ENCODE data around the gene CRHR2.
"Not testable (repeated sequence)": the region's sequence is repeated elsewhere in the genome, so short reads cannot be mapped to it uniquely, and the experiment has no call there.

The CRHR2 gene

DNA sequence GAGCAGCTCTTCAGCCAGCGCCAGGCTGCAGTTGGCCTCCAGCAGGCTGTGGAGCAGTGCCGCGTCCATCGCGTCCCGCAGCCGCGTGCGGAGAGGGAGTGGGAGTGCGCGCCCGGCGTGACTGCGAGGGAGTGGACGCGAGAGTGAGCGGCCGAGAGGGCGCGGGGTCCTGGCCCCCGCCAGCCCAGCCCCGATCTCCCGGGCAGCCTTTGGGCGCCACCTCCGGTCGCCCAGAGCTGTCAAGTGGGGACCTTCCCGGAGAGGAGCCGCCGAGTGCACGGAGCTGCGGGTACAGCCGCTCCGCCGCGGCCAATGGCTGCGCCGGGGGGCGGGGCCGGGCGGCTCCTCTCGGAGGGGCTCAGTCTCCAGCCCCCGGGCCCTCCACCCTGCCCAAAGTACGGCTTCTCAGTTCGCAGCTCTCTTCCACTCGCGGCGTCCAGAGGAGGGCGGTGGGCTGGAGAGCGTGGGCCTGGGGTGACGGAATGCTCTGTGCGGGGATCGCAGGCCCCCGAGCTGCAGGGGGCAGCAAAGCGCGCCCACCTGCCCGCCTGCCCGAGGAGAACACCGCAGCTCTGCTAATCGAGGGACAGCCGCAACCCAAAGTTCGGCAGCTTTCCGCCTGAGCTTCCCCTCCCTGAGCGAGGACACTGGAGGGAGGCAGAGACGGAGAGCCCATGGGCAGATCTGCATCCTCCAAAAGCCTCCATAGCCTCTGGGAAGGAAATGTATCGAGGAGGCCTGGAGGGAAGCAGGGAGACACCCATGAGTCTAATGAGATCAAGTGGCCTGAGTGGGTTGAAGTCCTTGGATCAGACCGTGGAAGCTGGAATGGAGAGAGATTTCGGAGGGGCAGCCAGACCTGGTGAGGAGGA is at the start of gene CRHR2:
Gene CRHR2 (minus strand): TSS at position 245 of the 872 bp plus-strand sequence. CDS start 176 bp downstream, at position 69.
- peak; percentile 27 for DNase-seq

DNA sequence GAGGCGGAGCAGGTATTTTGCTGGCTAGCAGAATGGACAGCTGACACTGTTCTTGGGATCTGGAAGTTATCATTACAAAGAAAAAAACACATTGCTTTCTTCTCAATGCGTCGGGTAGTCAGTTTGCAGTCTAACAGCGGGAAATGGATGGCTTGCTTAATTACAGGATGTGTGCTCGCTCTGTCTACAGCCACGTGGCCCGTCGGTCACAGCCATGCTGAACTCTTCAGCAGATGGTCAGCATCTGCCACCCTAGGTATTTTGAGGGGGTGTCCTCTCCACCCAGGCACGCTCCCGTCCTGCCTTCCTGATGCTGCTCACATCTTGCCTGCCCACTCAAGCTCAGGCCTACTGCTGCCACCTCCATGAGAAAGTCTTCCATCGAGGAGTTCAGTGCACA is 49.3 kb upstream of the CRHR2 start:
- no peak for DNase-seq

DNA sequence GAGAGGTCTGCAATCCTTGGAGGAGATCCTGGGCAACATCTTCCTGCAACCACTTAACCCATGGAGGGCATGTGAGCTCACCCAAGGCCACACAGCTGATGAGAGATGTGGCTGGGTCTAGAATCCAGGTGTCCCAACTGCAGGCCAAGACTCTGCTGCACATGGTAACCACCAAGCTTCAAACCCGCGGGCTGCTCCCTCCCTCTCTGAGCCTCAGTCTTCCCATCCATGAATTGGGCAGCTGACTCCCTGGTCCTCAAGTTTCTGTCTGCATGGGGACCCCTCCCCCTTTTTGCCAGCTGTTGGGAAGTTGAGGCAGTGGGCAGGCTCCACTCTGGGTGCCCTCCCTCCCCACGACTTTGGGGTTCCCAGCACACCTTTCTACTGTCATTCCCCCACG is 48.7 kb upstream of the CRHR2 start:
- no peak for DNase-seq

DNA sequence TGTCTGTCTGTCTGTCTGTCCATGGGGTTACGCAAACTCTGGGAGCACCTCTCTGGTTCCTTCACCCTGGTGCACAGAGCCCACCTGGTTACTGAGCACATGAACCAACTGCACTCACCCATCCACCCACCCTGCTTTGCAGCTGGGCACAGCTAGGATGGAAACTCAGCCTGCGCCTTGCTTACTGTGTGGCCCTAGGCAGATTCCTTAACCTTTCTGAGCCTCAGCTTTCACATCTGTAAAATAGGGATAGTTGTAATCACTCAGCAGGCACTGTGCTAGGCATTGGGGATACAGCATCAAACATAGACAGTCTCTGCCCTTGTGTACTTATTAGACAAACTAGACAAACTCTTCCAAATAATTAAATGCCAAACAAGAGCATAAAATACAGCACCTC is 47.8 kb upstream of the CRHR2 start:
- DNase-seq = no peak

DNA sequence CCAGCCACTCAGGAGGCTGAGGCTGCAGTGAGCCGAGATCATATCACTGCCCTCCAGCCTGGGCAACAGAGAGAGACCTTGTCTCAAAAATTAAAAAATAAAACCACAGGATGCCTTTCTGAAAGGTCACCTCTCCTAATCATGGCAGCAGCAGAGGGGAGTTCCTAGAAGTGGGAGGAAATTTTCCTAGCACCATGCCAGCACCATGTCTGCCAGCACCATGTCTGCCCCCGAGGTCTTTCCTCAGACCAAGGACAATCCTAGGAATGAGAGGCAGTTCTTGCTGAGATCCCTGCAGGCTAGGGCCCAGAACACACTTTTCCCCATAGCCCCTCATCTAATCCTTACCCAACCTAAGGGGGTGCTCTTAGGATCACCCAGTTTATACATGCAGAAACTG is 47.4 kb upstream of the CRHR2 start:
- no peak for DNase-seq

DNA sequence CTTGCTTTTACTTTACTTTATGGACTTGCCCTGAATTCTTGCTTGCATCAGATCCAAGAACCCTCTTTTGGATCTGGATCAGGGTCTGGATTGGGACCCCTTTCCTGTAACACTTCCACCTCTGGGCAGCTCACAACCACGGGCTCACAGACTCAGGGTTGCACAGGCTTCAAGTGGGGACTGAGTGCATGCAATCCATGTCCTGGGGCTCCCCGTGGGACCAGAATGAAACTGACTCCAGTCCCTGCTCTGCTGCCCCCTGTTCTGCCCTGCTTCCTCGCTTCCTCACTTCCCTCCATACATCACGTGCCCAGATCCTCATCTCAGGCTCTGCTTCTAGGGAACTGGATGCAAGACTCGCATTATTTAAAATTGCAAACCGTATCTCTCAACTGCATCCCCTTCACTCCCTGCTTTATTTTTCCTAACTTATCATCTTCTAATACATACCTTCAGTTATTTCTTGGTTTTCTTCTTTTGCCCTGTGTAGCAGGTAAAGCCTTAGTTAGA is 46.4 kb upstream of the CRHR2 start:
- no peak for DNase-seq

DNA sequence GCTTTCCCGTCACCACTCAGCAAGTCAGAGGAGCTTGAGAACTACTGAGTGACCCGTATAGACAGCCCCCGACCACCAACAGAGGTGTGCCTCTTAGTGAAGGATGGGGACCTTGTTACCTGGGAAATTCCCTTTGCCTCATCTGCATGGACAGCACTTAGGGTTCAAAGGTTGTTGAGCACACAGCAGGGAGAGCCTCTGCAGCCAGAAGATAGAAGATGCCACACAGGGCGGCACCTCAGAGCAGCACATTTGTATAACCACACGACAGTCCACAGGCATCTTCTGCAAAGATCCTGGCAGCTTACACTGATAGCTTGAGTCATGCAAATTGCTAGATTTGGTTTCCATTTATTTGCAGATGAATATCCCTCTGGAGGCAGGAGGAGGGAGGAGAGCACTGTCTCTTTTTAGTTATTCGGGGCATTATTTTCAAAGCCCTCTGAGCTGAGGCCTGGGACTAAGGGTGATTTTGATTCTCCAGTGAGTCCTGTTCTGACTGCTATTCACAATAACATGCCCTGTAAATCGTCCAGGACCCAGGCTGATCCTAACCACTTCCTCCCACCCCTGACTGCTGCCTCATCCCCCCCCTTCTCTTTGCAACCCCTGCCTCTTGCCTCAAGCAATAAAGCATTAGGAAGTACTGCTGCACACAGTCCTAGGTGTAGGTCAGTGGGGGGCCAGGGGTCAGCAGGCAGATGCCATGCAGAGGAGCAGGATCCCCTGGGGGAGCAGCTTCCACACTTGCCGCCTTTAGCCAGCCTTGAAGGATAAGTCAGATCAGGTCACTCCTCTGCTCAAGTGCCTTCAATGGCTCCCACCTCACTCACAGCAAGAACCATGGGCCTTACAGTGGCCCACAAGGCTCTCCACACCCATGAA is 45.0 kb upstream of the CRHR2 start:
- DNase-seq = peak; percentile 70

DNA sequence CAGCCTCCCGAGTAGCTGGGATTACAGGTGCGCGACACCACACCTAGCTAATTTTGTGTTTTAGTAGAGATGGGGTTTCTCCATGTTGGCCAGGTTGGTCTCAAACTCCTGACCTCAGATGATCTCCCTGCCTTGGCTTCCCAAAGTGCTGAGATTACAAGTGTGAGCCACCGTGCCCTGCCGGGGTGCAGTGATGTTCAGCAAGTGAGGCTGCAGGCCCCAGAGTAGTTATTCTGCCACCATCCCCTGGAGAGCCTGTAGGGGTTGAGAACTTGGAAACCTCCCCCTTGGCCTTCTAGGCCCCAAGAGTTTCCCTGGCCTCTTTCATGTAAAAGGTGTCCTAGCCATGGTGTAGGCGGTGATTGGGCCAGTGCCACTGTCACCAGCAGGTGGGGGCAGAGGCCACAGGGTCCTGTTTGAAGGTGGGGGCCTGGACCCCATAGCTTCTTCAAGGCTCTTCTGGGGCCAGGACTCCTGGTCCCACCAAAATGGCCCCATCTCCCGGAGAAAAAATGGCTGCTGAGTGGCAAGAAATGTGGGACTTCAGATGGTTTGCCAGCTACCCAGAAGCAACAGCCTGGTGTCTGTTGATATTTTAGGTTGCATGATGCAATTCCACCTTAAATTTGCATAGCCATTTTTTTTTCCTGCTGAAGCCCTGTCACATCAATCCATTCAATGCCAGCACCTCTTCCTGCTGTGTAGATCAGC is 44.2 kb upstream of the CRHR2 start:
- peak; percentile 38 for DNase-seq

DNA sequence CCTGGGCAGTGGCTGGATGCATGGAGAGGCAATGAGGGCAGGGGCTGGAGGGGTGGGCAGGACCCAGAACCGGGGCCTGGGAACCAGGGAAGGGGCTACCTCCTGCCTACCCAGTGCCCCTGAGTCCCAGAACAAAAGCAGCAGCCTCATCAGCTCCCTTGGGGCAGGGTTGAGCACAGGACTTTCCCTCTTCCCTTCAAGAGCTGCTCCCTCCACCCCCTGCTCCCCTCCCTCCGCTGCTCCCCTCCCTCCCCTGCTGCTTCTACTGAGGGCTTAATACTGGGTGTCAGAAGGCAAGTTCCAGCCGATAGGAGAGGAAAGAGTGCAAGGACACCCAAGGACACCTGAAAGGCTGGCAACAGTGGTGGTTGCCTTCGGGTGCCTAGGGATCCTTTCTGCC is 41.5 kb upstream of the CRHR2 start:
- DNase-seq = no peak

DNA sequence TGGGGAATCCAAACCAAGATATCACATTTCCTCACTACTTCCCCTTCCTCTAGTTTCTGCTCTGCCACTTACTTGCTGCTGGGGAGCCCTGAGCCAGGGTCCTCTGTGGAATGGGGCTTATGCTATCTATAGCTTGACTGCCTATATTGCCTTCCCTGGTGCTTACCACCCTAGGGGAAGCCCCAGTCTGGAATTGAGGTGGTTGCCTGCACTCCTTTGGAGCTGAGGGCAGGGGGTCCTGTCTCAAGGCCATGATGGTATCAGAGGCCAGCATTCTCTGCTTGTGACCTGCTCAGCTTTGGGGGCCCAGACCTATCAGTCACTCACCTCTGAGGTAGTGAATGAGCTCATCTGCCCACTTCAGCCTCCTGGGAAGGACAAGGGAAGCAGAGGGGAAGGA is 40.4 kb upstream of the CRHR2 start:
- no peak for DNase-seq

DNA sequence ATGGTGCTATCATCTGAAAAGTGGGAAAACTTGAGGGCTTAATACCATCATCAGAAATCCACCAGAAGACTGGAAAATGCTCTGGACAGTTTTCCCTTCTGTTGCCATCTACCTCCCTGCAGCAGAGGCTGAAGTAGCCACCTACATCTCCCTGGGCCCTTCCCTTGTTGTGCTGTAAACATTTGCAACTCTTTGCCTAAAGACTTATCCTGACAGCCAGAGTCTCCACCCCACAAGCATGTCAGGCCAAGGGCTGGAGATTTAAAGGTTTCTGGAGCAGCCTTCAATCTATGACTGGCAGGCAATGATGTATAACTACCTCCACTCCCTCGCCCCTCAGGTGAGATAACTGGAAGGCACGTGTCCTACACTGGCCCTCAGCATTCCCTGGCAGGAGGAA is 39.9 kb upstream of the CRHR2 start:
- DNase-seq = no peak

DNA sequence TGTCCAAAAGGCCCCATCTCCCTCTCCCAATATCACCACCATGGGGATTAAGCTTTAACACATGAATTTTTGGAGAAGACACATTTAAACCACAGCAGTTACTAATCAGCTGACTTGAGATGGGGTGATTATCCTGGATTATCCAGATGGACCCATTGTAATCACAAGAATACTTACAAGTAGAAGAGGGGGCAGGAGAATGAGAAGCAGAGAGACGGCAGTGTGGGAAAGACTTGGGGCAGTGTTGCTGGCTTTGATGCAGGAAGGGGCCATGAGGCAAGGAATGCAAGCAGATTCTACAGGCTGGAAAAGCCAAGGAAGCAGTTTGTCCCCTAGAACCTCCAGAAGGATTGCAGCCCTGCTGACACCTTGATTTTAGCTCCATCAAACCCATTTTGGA is 39.0 kb upstream of the CRHR2 start:
- no peak for DNase-seq

DNA sequence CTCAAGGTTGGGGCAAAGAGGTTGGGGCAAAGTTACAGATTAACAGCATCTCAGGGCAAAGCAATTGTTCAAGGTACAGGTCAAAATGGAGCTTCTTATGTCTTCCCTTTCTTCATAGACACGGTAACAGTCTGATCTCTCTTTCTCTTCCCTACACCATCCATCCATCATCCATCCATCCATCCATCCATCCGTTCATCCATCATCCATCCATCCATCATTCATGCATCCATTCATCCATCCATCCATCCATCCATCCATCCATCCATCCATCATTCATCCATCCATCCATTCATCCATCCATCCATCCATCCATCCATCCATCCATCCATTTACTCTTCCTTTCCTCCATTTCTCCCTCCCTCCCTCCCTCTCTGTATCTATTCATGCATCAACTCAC is 37.2 kb upstream of the CRHR2 start:
- not testable (repeated sequence) for DNase-seq

DNA sequence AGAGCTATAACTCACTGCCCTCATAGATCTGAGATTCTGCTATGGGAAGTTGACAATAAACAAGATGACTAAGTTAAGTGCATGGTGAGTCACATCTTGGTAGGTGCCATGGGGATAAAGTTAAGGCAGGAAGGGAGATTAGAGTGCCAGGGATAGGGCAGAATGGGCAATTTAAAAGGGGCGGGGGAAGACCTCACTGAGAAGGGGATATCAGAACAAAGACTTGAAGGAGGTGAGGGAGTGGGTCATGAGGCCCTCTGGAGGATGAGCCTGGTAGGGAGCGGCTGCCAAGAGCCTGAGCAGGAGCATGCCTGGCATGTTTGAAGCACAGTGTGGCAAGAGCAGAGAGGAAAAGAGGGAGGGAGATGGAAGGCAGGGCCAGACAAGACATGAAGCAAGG is 34.9 kb upstream of the CRHR2 start:
- no peak for DNase-seq

DNA sequence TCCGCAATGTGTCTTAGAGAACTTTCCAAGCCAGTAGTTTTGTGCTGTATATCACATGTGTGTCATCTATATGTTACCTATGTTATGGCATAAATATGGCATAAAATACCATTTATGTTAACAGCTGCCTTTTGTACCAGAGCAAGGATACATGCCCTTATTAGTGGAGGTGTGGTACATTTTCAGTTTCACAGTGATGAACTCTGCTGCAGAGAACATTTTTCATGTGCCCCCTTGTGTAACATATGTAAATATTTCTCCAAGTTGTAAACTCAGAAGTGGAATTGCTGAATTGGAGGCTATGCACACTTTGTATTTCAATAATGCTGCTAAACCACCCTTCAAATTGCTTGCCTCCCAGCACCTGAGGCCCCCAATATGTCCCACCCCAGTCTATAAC is 31.9 kb upstream of the CRHR2 start:
- no peak for DNase-seq

DNA sequence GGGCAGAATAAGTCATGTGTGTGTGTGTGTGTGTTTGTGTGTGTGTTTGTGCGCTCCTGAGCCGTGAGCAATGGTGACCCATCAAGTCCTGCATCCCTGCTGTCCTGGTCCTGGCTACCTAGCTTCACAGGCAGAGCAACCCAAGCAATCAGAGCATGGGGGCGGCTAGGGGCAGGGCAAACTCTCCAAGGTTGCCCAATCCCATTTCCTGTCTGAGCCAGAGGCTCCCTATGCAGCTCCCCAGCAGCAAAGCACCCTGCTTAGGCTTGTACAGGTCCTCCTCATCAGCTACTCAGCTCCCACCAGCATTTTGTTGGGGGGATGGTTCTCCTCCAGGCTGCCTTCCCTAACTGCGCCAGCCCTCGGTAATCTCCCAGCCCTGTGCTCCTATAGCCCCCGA is 31.1 kb upstream of the CRHR2 start:
- DNase-seq = no peak

DNA sequence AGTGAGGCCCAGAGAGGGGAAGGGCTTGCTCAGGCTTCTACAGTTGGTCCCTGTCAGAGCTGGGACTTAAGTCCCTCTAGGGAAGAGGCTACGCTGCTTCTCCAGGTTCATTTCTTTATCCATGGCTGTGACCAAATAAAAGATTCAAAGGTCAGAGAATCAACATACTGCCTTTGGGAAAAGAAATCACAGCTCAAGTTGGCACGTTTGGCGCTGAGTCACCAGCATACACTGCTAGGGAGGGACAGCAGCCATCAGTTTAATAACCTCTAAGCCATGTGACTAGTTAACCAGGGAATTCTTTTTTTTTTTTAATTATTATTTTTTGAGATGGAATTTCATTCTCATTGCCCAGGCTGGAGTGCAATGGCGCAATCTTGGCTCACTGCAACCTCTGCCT is 28.4 kb upstream of the CRHR2 start:
- no peak for DNase-seq

DNA sequence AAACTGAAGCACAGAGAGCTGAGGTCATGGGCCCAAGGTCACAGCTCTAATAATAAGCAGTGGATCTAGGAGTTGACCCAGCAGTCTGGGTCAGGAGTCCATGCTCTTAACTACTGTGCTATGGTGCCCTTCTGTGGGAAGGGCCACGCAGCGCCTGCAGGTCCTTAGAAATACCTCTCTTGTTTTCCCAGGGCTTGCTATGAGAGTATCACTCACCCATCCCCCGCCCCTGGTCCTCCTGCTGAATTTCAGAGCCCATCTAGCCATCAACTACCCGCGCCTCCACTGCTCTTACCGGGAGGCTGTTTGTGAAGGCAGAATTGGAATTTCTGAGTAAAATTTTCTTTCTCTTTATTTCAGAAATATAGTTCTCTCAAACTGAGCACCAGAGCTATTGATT is 27.3 kb upstream of the CRHR2 start:
- no peak for DNase-seq

DNA sequence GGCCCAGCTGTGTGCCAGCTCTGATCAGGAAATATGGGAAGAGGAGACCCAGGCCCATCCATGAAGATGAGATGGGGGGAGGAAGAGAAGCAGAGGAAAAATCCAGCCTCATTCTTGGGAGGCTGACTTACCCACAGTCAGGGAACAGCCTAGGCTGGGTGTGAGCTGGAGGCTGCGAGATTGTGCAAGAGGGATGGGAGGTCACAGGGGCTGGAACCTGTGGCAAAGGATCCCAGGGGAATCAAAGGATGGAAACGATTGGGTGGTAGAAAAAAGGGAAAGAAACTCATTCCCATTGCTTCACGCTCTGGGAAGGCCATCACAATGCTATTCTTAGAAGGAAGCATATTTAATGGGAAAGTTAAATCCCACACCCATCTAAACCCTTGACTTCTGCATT is 26.7 kb upstream of the CRHR2 start:
- DNase-seq = no peak

DNA sequence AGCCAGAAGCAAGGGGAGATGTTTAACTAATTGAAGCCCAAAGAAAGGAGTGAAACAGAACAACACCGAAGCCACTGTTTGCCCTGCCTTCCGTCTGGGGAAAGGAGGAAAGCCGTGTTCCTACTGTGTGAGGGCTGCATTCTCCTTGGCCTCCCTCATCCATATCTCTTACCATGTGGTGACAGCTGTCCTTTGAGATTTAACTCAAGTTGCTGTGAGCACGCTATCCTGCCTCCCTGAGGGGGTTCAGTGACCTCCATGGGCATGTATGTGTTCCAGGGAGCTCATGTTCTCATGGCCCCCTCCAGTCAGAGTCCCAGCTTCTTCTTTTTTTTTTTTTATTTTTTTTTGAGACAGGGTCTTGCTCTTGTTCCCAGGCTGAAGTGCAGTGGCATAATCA is 26.2 kb upstream of the CRHR2 start:
- no peak for DNase-seq

DNA sequence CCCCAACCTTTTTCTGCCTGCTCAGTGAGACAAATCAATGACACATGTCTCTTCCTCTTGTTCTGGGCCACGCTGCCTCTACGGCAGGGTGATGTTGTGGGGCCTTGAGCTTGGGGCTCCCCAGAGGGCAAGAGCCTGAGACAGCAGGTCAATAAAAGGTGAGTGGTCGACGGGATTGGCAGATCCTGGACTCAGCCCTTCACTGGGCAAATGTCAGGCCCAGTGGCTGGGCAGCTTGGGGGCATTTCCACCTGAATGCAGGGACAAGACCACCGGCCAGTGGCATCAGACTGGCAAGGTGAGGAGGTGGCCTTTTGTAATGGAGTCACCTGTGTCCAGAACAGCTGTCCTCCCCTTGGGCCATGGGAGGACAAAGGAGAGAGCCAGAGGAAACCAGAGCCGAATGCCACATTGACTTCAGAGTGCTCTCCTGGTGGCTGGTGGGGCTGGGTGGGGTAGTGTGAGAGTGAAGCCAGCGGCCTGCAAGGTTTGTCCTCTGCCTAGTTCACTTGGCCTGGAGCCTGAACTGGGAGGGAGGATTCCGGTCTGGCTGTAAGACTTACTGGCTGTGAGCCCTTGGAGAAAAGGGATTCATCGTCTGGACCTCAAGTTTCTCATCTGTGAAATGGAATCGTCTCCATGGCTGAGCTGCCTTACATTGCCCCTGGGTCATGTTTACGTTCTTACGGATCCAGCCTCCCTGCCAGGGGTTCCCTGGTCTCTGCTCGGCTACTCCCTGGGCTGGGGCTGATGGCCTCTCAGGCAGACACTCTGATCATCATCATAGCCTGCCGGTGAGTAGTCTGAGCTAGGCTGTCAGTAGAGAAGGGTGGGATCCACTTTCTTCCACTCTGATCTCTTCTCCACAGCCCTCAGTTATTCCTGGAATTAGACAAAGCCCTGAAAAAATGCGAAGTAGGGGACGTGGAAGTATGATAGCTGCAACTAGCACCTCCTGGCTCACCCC is 25.4 kb upstream of the CRHR2 start:
- DNase-seq = no peak

DNA sequence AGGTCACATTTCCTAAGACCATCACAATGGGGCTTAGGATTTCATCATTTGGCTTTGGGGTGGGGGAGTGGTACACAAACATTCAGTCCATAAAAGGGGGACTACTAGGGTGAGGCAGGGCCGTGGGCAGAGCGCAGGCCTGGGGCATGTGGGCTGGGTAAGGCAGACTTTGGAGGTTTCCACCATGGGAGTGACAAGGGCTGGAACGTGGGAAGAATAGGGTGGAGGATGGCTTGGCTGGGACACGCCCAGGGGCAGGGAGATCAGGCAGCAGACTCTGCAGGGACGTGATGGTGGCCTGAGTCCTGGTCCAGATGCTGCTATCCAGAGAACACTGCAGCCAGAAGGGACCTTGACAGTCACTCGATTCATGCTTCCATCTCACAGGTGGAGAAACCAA is 24.7 kb upstream of the CRHR2 start:
- no peak for DNase-seq
